ENCODE data around the gene NDUFS8.

The NDUFS8 gene

DNA sequence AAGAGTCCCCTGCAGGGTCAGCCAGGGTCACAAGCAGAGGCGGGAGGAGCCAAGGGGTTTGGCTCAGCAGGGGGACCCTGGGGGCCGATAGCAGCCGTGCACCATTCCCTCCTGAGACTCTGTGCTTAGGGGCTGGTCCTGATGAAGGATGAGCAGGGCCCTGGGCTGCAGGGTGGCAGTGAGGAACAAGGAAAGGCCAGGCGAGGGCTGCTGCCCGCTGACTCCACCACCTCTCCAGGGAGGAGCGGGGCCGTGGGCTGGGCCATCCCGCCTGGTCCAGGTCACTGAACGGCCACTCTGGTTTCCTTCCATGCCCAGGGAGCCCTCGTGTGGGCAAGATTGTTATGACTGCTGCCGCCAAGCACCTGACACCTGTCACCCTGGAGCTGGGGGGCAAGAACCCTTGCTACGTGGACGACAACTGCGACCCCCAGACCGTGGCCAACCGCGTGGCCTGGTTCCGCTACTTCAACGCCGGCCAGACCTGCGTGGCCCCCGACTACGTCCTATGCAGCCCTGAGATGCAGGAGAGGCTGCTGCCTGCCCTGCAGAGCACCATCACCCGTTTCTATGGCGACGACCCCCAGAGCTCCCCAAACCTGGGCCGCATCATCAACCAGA lies 9.2 kb upstream of the NDUFS8 start:
- TF ChIP-seq, protein P1, sequence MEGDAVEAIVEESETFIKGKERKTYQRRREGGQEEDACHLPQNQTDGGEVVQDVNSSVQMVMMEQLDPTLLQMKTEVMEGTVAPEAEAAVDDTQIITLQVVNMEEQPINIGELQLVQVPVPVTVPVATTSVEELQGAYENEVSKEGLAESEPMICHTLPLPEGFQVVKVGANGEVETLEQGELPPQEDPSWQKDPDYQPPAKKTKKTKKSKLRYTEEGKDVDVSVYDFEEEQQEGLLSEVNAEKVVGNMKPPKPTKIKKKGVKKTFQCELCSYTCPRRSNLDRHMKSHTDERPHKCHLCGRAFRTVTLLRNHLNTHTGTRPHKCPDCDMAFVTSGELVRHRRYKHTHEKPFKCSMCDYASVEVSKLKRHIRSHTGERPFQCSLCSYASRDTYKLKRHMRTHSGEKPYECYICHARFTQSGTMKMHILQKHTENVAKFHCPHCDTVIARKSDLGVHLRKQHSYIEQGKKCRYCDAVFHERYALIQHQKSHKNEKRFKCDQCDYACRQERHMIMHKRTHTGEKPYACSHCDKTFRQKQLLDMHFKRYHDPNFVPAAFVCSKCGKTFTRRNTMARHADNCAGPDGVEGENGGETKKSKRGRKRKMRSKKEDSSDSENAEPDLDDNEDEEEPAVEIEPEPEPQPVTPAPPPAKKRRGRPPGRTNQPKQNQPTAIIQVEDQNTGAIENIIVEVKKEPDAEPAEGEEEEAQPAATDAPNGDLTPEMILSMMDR (conservative IDR thresholded peaks at IDR 0.05; ENCODE audit: control insufficient read depth, insufficient read depth, low read depth, low read length): peak; percentile 7
- no peak for DNase-seq (ENCODE audit: low read depth)

DNA sequence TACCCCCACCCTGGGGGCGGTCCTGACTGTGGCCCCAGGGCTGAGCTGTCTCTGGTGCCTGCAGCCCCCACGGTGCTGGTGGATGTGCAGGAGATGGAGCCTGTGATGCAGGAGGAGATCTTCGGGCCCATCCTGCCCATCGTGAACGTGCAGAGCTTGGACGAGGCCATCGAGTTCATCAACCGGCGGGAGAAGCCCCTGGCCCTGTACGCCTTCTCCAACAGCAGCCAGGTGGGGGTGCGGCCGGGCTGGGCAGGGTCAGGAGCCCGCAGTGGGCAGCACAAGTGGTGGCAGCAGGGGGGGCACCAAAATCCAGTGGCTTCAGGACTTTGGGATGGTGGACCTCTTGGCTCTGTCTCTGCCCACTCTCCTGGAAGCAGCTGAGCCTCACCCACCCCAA lies 8.0 kb upstream of the NDUFS8 start:
- no peak for DNase-seq (ENCODE audit: low read depth)
- no peak overlapping the region for H3K4me3 ChIP-seq (ENCODE audit: control insufficient read depth, low read depth, low read length)
- TF ChIP-seq, protein P1 (conservative IDR thresholded peaks at IDR 0.05; ENCODE audit: control insufficient read depth, insufficient read depth, low read depth, low read length): no peak

More for the DNA sequence above, 9.2 kb upstream of the NDUFS8 start:
- H3K4me3 ChIP-seq (ENCODE audit: control insufficient read depth, low read depth, low read length): no peak overlapping the region

DNA sequence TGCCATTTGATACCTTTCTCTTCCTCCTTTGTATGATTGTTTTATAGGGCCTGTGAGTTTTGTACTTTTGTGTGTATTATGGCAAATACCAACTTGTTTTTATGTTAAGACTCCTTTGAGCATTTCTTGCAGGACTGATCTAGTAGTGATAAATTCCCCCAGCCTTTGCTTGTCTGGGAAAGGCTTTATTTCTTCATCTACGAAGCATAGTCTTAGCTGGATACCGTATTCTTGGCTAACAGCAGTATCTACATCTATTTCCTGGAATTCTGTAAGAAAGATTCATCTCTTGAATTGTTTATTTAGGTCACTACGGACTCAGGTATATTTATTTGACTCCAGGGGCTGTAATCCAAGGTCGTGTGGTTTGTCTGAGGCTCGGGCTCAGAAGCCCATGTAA lies 6.0 kb upstream of the NDUFS8 start:
- DNase-seq (ENCODE audit: low read depth): no peak
- H3K4me3 ChIP-seq (ENCODE audit: control insufficient read depth, low read depth, low read length): no peak overlapping the region
- TF ChIP-seq, protein P1 (conservative IDR thresholded peaks at IDR 0.05; ENCODE audit: control insufficient read depth, insufficient read depth, low read depth, low read length): no peak

DNA sequence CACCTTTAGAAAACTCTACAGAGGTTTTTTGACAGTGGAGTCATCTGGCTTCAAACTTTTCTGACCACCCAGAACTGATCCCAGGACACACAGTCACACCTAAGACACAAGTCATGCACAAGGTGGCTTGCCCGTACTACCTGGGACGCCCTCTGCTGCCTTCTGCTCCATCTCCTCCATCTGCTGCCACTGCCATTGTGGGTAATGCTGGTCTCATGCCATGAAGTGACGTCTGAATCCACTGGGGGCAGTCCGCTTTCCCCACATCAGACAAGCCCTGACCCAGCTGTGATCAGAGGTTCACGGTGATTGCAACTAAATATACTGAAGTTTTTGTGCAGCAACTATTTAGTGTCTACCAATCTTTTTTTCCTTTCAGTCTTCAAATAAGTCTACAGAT lies 5.4 kb upstream of the NDUFS8 start:
- no peak overlapping the region for H3K4me3 ChIP-seq (ENCODE audit: control insufficient read depth, low read depth, low read length)
- TF ChIP-seq, protein P1 (conservative IDR thresholded peaks at IDR 0.05; ENCODE audit: control insufficient read depth, insufficient read depth, low read depth, low read length): no peak
- DNase-seq (ENCODE audit: low read depth): no peak

DNA sequence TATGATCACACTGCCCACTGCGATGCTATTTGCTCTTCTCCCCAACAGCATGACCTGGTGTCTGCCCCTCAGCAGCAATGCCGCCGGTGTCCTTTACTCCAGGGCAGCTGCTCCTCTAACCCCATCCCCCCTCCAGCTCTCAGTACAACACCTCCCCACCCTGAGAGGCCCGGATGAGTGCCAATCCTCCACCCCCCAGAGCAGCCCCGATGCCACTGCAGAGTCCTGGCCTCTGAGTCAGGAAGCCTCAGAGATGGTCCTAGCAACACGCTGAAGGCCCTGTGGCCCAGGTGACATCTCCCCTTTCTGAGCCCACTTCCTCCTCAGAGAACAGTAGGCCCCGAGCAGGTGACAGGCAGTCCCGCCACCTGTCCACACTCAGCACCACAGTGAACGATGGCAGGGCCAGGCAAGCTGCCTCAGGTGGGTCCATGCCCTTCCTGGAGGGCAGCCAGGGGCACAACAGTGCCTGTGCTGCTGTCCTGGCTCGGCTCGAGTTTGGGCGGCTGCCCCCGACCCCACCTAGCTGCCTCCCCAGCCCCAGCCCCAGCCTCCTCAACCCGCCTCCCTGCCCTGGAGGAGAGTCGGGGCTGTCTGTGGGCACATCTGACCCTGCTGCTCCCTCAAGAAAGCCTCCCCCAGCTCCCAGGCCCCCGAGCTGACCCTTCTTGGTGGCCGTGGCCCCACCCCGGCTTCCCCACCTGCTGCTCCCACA lies 3.9 kb upstream of the NDUFS8 start:
- no peak for DNase-seq (ENCODE audit: low read depth)
- TF ChIP-seq, protein P1 (conservative IDR thresholded peaks at IDR 0.05; ENCODE audit: control insufficient read depth, insufficient read depth, low read depth, low read length): no peak
- H3K4me3 ChIP-seq (ENCODE audit: control insufficient read depth, low read depth, low read length): no peak overlapping the region

DNA sequence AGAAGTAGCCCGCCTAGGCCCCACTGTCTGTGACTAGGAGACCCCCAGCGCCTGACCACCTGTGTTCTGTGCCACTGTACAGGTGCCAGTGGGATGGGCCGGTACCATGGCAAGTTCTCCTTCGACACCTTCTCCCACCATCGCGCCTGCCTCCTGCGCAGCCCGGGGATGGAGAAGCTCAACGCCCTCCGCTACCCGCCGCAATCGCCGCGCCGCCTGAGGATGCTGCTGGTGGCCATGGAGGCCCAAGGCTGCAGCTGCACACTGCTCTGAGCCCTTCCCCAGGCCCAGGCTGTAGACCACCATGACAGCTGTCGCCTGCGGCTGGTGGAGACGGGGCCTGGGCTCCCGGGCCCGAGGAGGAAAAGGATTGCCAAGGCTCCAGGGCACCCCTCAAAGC lies 2.8 kb upstream of the NDUFS8 start:
- no peak overlapping the region for H3K4me3 ChIP-seq (ENCODE audit: control insufficient read depth, low read depth, low read length)
- TF ChIP-seq, protein P1 (conservative IDR thresholded peaks at IDR 0.05; ENCODE audit: control insufficient read depth, insufficient read depth, low read depth, low read length): no peak
- DNase-seq (ENCODE audit: low read depth): no peak
